Naive thymus-derived CD8-positive, alpha-beta T cell (primary cell): ENCODE data around the gene ABRACL. TPM values are rescaled to one million over a fixed set of nuclear protein-coding genes. Genes with fewer than 3 reads are reported as not detected.
"Not testable (repeated sequence)": the region's sequence is repeated elsewhere in the genome, so short reads cannot be mapped to it uniquely, and the experiment has no call there.

Source experiments
- ATAC-seq, 2 donors: fragments of 150-1000 bp; cut with Tn5 transposase in 1 of 2; sonication (Bioruptor Pico), chemical (Tn5 transposase) in 1 of 2; 1 replicate in 1 of 2; 2 replicates in 1 of 2; pipeline ENCODE4 v1.10.0; 2021; ENCODE audit warnings: mild to moderate bottlenecking in 2 of 2, moderate library complexity in 2 of 2
- POLR2A ChIA-PET: fragments of 350-600 bp; sonication (Branson Sonifier 250); formaldehyde crosslinking; loops from one replicate; lab custom pipeline; 2021; ENCODE audit warnings: antibody characterized with exemption; lab: Charles Lee
- DNase-seq, 10 donors: peaks; one replicate each; pipeline versions ENCODE4 v3.0.0 to v3.0.0-alpha.2; 2020 to 2022
- H3K27ac Mint-ChIP-seq, 10 donors: one replicate each; pipeline ENCODE4 v1.8.0; 2020 to 2022; ENCODE audit warnings: mild to moderate bottlenecking in 10 of 10, mixed read lengths in 10 of 10, moderate library complexity in 4 of 10, inconsistent platforms in 1 of 10
- H3K27me3 Mint-ChIP-seq, 5 donors: one replicate each; pipeline ENCODE4 v1.8.0; 2021 to 2022; ENCODE audit warnings: mixed read lengths in 5 of 5
- H3K36me3 Mint-ChIP-seq, 3 donors: one replicate each; pipeline ENCODE4 v1.8.0; 2020 to 2022; ENCODE audit warnings: mixed read lengths in 3 of 3, mild to moderate bottlenecking in 2 of 3, inconsistent platforms in 1 of 3
- H3K4me1 Mint-ChIP-seq, 4 donors: one replicate each; pipeline ENCODE4 v1.8.0; 2021 to 2022; ENCODE audit warnings: mixed read lengths in 4 of 4
- H3K4me3 Mint-ChIP-seq, 10 donors: one replicate each; pipeline ENCODE4 v1.8.0; 2020 to 2022; ENCODE audit warnings: mild to moderate bottlenecking in 10 of 10, mixed read lengths in 10 of 10, moderate library complexity in 6 of 10, inconsistent platforms in 1 of 10
- H3K9me3 Mint-ChIP-seq, 9 donors: one replicate each; pipeline ENCODE4 v1.8.0; 2020 to 2022; ENCODE audit warnings: mixed read lengths in 9 of 9, mild to moderate bottlenecking in 3 of 9, inconsistent platforms in 1 of 9, moderate library complexity in 1 of 9
- polyA plus RNA-seq, 3 donors: library from polyadenylated mRNA; unstranded; fragments of 300-500 nt; fragmentation: Illumina TruSeq; gene quantifications; one replicate each; pipeline ENCODE4 v1.2.3, GENCODE V29; 2021
- total RNA-seq, 8 experiments: library from RNA in 2 of 8; stranded (reverse) in 2 of 8; gene quantifications; one replicate each; pipeline ENCODE4 v1.2.3 and lab custom pipeline; 2021 to 2026

The ABRACL gene
- total and polyA plus RNA-seq, 5 experiments from 2014 or later = 105 to 228 (median 210) TPM

DNA sequence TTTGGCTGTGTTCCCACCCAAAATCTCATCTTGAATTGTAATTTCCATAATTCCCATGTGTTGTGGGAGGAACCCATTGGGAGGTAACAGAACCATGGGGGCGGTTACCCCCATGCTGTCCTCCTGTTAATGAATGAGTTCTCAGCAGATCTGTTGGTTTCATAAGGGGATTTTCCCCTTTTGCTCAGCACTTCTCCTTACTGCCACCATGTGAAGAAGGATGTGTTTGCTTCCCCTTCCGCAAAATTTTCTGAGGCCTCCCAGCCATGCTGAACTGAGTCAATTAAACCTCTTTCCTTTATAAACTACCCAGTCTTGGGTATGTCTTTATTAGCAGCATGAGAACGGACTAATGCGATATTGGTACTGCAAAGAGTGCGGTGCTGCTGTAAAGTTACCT, 35.6 kb upstream of the ABRACL start:
- H3K9me3 Mint-ChIP-seq, ATAC-seq, DNase-seq, H3K36me3 Mint-ChIP-seq, H3K27me3 Mint-ChIP-seq, H3K27ac Mint-ChIP-seq, H3K4me3 Mint-ChIP-seq, POLR2A ChIA-PET: not testable (repeated sequence)
- peaks cover 3 to 17% (median 13%) of the 10 kb centered on the region in 4 donors for H3K4me1 Mint-ChIP-seq

DNA sequence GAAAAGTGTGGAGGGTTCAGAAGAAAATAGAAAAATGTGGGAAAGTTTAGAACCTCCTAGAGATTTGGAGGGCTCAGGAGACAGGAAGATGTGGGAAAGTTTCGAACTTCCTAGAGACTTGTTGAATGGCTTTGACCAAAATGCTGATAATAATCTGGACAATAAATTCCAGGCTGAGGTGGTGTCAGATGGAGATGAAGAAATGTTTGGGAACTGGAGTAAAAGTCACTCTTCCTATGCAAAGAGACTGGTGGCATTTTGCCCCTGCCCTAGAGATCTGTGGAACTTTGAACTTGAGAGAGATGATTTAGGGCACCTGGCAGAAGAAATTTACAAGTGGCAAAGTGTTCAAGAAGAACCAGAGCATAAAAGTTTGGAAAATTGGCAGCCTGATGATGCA, 35.1 kb upstream of the ABRACL start:
- DNase-seq, H3K9me3 Mint-ChIP-seq, ATAC-seq, H3K27ac Mint-ChIP-seq, H3K4me3 Mint-ChIP-seq, H3K27me3 Mint-ChIP-seq, H3K36me3 Mint-ChIP-seq, POLR2A ChIA-PET: not testable (repeated sequence)
- H3K4me1 Mint-ChIP-seq = peaks cover 3 to 15% (median 10%) of the 10 kb centered on the region in 4 donors

DNA sequence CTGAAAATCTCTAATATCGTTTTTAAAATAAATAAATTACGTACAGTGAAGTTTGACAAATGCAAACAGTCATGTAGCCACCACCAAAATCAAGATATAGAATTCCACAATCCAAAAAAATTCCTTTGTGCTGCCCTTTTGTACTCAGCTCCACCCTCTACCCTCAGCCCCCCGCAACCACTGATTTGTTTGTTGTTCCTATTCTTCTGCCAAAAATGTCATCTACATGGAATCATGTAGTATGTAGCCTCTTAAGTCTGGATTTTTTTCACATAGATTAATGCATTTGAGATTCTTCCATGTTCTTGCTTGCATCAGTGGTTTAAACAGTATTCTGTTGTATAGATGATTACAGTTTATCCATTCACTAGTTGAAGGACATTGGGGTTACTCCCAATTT, 32.0 kb upstream of the ABRACL start:
- POLR2A ChIA-PET = no interaction called here
- Mint-ChIP-seq H3K36me3 (no peaks in the 10 kb centered on the region), H3K4me1 (peaks cover 0 to 5% (median under 1%) of the 10 kb centered on the region in 4 donors), H3K27me3 (peaks cover 0 to 5% (median 0%) of the 10 kb centered on the region in 5 donors), H3K4me3 (no peak overlapping the region), H3K9me3 (no peaks in the 10 kb centered on the region), H3K27ac (no peak overlapping the region)
- DNase-seq = no peak
- no peak for ATAC-seq

DNA sequence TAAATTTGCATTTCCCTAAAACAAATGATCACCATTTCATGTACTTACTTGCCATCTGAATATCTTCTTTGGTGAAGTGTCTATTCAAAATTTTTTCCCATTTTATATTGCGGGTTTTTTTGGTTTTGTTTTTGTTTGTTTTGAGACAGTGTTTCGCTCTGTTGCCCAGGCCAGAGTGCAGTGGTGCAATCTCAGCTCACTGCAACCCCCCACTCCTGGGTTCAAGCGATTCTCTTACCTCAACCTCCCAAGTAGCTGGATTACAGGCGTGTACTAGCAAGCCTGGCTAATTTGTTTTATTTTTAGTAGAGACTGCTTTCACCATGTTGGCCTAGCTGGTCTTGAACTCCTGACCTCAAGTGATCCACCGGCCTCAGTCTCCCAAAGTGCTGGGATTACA, 31.4 kb upstream of the ABRACL start:
- H3K4me3 Mint-ChIP-seq = no peak overlapping the region
- H3K27me3 Mint-ChIP-seq = peaks cover 0 to 5% (median 0%) of the 10 kb centered on the region in 5 donors
- H3K4me1 Mint-ChIP-seq = peaks cover 0 to 5% (median under 1%) of the 10 kb centered on the region in 4 donors
- DNase-seq = no peak
- H3K36me3 Mint-ChIP-seq = no peaks in the 10 kb centered on the region
- no peak overlapping the region for H3K27ac Mint-ChIP-seq
- H3K9me3 Mint-ChIP-seq = no peaks in the 10 kb centered on the region
- POLR2A ChIA-PET = no interaction called here
- no peak for ATAC-seq

DNA sequence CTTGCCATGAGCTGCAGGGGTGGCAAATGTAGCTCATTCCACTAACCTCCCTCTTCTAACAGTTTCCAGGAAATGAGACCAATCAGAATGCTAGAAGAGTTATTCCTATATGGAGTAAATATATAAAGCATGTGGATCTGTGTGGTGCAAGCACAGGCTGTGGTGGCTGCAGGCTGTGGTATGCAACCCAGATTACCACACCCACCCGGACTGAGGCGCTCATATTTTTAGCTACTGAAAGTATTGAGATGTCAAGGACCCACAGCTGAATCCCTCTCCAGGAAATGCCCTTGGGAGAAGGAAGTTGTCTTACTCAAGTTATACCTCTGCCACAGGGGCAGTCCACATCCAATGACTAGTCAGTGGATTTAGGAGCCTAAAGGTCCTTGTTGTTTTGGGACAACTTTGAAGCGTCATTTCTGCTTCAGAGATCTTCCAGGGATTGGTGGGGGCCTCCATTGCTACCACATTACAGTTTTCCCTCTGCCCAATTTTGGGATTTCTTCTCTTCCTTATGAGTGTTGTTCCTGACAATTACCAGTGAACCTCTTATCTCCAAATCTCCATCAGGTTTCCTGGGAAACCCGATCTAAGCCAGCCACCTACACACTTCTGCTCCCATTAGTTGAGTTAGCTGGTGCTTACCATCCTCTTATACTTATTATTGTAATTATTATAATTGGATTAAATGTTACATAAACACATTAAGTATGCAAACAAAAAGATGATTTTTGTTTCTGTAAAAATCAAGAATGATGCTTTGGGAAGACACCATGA, 28.4 kb upstream of the ABRACL start:
- POLR2A ChIA-PET = no interaction called here
- ATAC-seq (no peak), DNase-seq (no peak)
- Mint-ChIP-seq H3K4me3 (no peak overlapping the region), H3K27me3 (peaks cover 0 to 4% (median 2%) of the 10 kb centered on the region in 5 donors), H3K36me3 (no peaks in the 10 kb centered on the region), H3K9me3 (no peaks in the 10 kb centered on the region), H3K27ac (no peak overlapping the region), H3K4me1 (no peaks in the 10 kb centered on the region)

DNA sequence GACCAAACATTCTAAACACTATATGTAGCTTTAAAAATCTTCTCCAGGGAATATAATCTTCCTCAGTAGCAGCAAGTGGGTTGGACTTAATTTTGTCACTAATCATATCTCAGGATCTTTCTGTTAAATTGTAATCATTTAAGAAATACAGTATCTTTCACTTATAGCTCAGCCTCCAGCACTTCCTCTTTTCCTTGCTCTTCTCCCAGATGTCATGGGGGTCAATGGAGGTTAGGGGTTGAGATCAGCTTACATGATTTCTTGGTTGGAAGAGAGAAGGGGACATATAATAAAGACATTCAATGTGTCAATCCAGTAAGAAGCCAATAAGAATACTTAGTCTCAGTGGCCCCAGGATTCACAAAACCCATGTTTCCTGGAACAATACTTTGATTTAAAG, 24.8 kb upstream of the ABRACL start:
- DNase-seq (no peak), ATAC-seq (no peak)
- peaks cover 0 to 6% (median 2%) of the 10 kb centered on the region in 4 donors for H3K4me1 Mint-ChIP-seq
- H3K36me3 Mint-ChIP-seq = no peaks in the 10 kb centered on the region
- H3K27ac Mint-ChIP-seq = no peak overlapping the region
- POLR2A ChIA-PET = no interaction called here
- H3K4me3 Mint-ChIP-seq = no peak overlapping the region
- H3K27me3 Mint-ChIP-seq = peaks cover 0 to 5% (median 1%) of the 10 kb centered on the region in 5 donors
- H3K9me3 Mint-ChIP-seq = no peaks in the 10 kb centered on the region

DNA sequence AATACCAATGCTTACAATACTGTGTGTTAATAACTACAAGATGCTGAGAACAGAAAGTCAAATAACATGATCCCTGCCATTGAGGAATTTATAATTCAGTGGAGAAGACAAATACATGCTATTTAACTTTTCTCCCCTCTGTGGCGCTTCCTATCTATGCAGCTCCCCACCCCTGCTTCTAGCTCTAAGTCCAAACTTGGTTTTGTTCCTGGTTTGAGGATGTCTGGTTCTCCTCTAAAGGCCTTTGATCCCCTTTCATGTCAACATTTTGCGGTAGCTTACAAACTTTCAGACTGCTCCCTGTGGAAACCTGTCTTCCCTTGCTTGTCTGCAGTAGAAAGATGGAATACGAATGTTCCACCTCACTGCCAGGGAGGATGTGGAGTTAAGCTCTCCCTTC, 22.1 kb upstream of the ABRACL start:
- no peaks in the 10 kb centered on the region for H3K36me3 Mint-ChIP-seq
- no peak overlapping the region for H3K27ac Mint-ChIP-seq

DNA sequence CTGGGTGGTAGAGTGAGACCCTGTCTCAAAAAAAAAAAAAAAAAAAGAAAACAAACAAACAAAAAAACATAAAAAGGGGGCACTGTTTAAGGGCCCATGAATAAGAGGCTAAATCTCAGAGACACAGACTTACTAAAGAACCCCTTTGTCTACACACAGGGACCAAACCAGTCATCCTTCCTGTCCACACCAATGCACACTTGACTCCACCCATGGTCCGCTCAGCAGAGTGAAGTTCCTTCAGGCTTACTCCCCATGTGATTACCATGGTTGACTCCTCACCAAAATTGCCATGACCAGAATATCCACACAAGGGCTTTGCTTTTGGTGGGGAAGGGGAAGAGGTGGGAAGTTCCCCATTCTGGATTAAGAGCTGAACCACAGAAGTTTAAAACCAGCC, 21.1 kb upstream of the ABRACL start:
- H3K27me3 Mint-ChIP-seq = peaks cover 0 to 5% (median 1%) of the 10 kb centered on the region in 5 donors
- DNase-seq = no peak
- H3K4me3 Mint-ChIP-seq = no peak overlapping the region
- ATAC-seq = no peak
- no peaks in the 10 kb centered on the region for H3K36me3 Mint-ChIP-seq
- POLR2A ChIA-PET = no interaction called here
- no peaks in the 10 kb centered on the region for H3K9me3 Mint-ChIP-seq
- H3K27ac Mint-ChIP-seq = peak overlapping the region in 1 of 10 donors; percentile 6
- H3K4me1 Mint-ChIP-seq = peaks cover 0 to 6% (median 2%) of the 10 kb centered on the region in 4 donors

More for the DNA sequence above, 22.1 kb upstream of the ABRACL start:
- DNase-seq (no peak), ATAC-seq (no peak)
- peaks cover 0 to 5% (median 1%) of the 10 kb centered on the region in 5 donors for H3K27me3 Mint-ChIP-seq
- H3K4me3 Mint-ChIP-seq = no peak overlapping the region
- H3K9me3 Mint-ChIP-seq = no peaks in the 10 kb centered on the region
- POLR2A ChIA-PET = interaction anchor here (1.2 kb wide), 1 partner anchor 9 kb away, joined by 3 read pairs; no protein-coding TSS in a partner anchor
- peaks cover 0 to 6% (median 2%) of the 10 kb centered on the region in 4 donors for H3K4me1 Mint-ChIP-seq

DNA sequence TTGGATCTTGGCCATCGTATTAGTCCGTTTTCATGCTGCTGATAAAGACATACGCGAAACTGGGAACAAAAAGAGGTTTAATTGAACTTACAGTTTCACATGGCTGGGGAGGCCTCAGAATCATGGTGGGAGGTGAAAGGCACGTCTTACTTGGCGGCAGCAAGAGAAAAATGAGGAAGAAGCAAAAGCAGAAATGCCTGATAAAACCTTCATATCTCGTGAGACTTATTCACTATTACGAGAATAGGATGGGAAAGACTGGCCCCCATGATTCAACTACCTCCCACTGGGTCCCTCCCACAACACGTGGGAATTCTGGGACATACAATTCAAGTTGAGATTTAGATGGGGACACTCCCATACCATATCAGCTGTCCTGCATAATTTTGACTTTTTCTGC, 20.4 kb upstream of the ABRACL start:
- no peak overlapping the region for H3K4me3 Mint-ChIP-seq
- no peaks in the 10 kb centered on the region for H3K36me3 Mint-ChIP-seq
- no peaks in the 10 kb centered on the region for H3K9me3 Mint-ChIP-seq
- DNase-seq (no peak), ATAC-seq (no peak)
- H3K27me3 Mint-ChIP-seq = peaks cover 0 to 5% (median 3%) of the 10 kb centered on the region in 5 donors
- H3K27ac Mint-ChIP-seq = no peak overlapping the region
- H3K4me1 Mint-ChIP-seq = peaks cover 0 to 6% (median 2%) of the 10 kb centered on the region in 4 donors
- POLR2A ChIA-PET = interaction anchor here (0.8 kb wide), 1 partner anchor 21 kb away, joined by 3 read pairs; no protein-coding TSS in a partner anchor

DNA sequence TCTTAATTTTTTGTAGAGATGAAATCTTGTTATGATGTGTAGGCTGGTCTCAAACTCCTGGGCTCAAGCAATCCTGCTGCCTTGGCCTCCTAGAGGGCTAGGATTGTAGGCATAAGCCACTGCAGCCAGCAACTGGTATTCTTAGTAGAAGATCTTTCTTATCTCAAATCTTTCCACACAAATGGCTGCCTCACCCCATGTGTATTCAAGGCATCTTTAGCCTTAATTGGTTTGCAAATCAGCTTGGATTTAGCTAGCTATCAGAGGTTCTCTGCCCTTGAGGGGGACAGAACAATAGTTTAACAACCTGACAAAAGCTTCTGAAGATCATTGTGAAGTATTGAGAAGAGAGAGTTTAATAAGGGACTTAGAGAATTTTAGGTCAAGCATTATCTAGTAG, 17.9 kb upstream of the ABRACL start:
- DNase-seq (no peak), ATAC-seq (no peak)
- POLR2A ChIA-PET = no interaction called here
- Mint-ChIP-seq H3K27ac (no peak overlapping the region), H3K9me3 (no peaks in the 10 kb centered on the region), H3K27me3 (peaks cover 0 to 4% (median 0%) of the 10 kb centered on the region in 5 donors), H3K36me3 (no peaks in the 10 kb centered on the region), H3K4me3 (no peak overlapping the region), H3K4me1 (peaks cover 0 to 6% (median 2%) of the 10 kb centered on the region in 4 donors)

DNA sequence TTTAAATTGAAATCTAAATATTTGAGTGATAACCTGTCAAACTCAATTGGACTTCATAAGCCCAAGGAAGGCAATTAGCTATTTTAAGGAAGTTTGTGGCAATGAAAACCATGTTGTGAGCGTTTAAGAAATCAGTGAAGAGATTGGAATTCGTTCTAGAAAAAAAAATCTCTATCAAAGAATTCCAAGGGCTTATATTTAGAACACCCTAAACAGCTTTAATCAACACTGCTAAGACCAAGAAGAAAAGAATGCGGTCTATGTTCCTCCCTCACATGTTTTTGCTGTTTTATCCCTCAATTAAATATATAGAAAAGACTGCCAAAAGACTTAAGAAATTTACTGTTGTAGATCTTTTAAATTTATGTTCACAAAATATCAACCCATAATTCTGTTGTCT, 16.6 kb upstream of the ABRACL start:
- POLR2A ChIA-PET = interaction anchor here (0.6 kb wide), 1 partner anchor 23 kb away, joined by 3 read pairs; no protein-coding TSS in a partner anchor
- Mint-ChIP-seq H3K27me3 (peaks cover 0 to 4% (median 0%) of the 10 kb centered on the region in 5 donors), H3K27ac (no peak overlapping the region), H3K9me3 (no peaks in the 10 kb centered on the region), H3K4me1 (peaks cover 3 to 8% (median 6%) of the 10 kb centered on the region in 4 donors), H3K36me3 (no peaks in the 10 kb centered on the region), H3K4me3 (no peak overlapping the region)
- DNase-seq (no peak), ATAC-seq (no peak)

DNA sequence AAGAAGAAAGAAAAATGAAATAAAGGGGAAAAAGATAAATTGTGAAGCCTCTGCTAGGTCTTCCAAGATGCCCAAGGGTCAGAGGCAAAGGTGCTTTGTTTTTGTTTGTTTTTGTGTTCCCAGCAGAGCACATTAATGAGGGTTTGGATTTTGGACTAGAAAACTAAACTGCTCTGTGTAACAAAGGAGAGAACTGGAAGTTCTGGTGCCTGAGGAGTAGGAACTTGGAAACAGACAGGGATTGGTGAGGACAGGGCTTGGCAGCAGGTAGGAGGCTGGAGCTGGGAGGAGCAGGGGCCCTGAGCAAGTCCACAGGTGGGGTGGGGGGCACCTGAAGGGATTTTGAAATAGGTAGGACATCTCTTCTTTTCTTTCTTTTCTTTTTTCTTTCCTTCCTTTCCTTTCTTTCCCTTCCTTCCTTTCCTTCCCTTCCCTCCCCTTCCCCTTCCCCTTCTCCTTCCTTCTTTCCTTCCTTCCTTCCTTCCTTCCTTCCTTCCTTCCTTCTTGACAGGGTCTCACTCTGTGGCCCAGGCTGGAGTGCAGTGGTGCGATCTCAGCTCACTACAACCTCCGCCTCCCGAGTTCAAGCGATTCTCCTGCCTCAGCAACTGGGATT, 15.3 kb upstream of the ABRACL start:
- no peak for DNase-seq
- ATAC-seq = no peak
- POLR2A ChIA-PET = interaction anchor here (0.7 kb wide), 1 partner anchor 19 kb away, joined by 3 read pairs; no protein-coding TSS in a partner anchor
- peaks cover 0 to 4% (median 0%) of the 10 kb centered on the region in 5 donors for H3K27me3 Mint-ChIP-seq
- H3K9me3 Mint-ChIP-seq = no peaks in the 10 kb centered on the region
- H3K4me1 Mint-ChIP-seq = peaks cover 0 to 13% (median 2%) of the 10 kb centered on the region in 4 donors
- no peak overlapping the region for H3K27ac Mint-ChIP-seq
- H3K36me3 Mint-ChIP-seq = no peaks in the 10 kb centered on the region
- no peak overlapping the region for H3K4me3 Mint-ChIP-seq

DNA sequence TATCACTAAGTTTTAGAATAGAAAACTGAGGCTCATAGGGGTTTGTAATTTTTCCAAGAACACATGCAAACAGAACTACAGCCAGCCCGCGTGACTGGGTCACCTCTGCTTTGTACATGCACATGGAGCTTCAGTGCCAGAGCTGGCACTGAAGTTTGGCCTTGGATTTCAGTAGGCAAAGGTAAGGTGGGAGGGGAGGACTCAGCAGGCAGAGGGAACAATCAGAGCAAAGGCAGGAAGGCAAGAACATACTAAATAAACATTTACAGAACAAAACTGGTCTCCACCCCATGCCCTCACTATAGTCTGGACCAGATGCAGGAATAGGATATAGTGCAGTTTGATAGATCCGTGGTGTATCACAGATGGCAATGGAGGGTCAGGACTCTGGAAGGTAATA, 13.6 kb upstream of the ABRACL start:
- Mint-ChIP-seq H3K4me1 (peaks cover 0 to 13% (median 4%) of the 10 kb centered on the region in 4 donors), H3K27me3 (peaks cover 0 to 4% (median 0%) of the 10 kb centered on the region in 5 donors), H3K9me3 (peaks cover 0 to 2% (median 0%) of the 10 kb centered on the region in 9 donors), H3K27ac (peak overlapping the region in 1 of 10 donors; percentile 60), H3K36me3 (no peaks in the 10 kb centered on the region), H3K4me3 (no peak overlapping the region)
- ATAC-seq (no peak), DNase-seq (no peak)
- POLR2A ChIA-PET = interaction anchor here (1.2 kb wide), 1 partner anchor 8 kb away, joined by 3 read pairs; no protein-coding TSS in a partner anchor
